Transverse colon (tissue), 4 donors: ENCODE measurements around the gene STIM1.

ENCODE experiments used
- EP300 ChIP-seq: sonication (generic); formaldehyde crosslinking; IDR thresholded peaks from one replicate; pipeline ENCODE4 v1.6.1; 2017; ENCODE audit warnings: antibody characterized with exemption, low read depth
- POLR2A ChIP-seq: fragments of 450-650 bp; IDR thresholded peaks from one replicate; pipeline ENCODE4 v1.6.1; 2016; ENCODE audit warnings: antibody characterized with exemption, mild to moderate bottlenecking, moderate library complexity
- POLR2AphosphoS5 ChIP-seq, 3 donors: sonication (generic); formaldehyde crosslinking; IDR thresholded peaks; one replicate each; pipeline ENCODE4 v1.6.1; 2016; ENCODE audit warnings: antibody characterized with exemption in 3 of 3
- TF ChIP-seq, protein P1 (sequence below), 5 experiments: fragments of 200-600 bp in 3 of 5; fragments of 450-650 bp in 2 of 5; sonication (generic) in 3 of 5; IDR thresholded peaks; 1 replicate in 2 of 5; 2 replicates in 3 of 5; pipeline ENCODE4 v1.5.1; 2016 to 2017; ENCODE audit warnings: antibody characterized with exemption in 5 of 5, inconsistent platforms in 3 of 5, mild to moderate bottlenecking in 2 of 5, moderate library complexity in 1 of 5

DNA sequence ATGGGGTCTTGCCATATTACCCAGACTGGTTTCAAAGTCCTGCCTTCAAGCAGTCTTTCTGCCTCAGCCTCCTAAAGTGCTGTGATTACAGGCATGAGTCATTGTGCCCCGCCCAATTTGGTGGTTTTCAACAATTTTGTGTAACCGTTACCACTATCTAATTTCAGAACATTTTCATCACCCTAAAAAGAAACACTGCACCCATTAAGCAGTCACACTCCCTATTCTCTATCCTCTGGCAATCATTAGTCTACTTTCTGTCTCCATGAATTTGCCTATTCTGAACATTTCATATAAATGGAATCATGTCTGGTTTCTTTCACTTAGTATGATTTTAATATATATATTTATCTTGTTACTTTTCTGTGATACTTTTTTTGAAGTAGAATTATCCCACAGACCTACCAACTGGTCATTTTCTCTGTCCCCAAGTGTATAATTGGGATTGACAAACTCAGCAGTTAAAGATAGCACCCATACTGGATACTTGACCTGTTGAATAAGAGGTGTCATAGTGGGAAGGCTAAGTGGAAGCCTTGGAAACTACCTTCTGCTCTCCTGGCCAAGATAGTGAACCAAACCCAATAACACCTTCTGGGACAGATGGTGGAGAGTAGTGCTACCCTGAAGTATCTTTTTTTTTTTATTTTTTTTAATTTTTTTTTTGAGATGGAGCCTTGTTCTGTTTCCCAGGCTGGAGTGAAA, 64.8 kb downstream of the STIM1 start:
- TF ChIP-seq, protein P1, sequence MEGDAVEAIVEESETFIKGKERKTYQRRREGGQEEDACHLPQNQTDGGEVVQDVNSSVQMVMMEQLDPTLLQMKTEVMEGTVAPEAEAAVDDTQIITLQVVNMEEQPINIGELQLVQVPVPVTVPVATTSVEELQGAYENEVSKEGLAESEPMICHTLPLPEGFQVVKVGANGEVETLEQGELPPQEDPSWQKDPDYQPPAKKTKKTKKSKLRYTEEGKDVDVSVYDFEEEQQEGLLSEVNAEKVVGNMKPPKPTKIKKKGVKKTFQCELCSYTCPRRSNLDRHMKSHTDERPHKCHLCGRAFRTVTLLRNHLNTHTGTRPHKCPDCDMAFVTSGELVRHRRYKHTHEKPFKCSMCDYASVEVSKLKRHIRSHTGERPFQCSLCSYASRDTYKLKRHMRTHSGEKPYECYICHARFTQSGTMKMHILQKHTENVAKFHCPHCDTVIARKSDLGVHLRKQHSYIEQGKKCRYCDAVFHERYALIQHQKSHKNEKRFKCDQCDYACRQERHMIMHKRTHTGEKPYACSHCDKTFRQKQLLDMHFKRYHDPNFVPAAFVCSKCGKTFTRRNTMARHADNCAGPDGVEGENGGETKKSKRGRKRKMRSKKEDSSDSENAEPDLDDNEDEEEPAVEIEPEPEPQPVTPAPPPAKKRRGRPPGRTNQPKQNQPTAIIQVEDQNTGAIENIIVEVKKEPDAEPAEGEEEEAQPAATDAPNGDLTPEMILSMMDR (IDR thresholded peaks at IDR 0.05), result no peak
- TF ChIP-seq EP300 (no peak), POLR2A (no peak), POLR2AphosphoS5 (IDR thresholded peaks at IDR 0.05) (no peak)
